Upper lobe of right lung (tissue), 1 donor: ENCODE measurements around the gene MAP3K20. TPM values are rescaled to one million over a fixed set of nuclear protein-coding genes. Genes with fewer than 3 reads are reported as not detected.

Experiments
- ATAC-seq: fragments of 200-7000 bp; cut with Tn5 transposase; one replicate; pipeline ENCODE4 v1.9.1; 2020; ENCODE audit warnings: mild to moderate bottlenecking, moderate library complexity
- DNase-seq: peaks from one replicate; pipeline ENCODE4 v3.0.0-alpha.2; 2020
- H3K27ac ChIP-seq: fragments of 200-600 bp; one replicate; pipeline ENCODE4 v1.8.0; 2022
- H3K27me3 ChIP-seq: fragments of 200-600 bp; one replicate; pipeline ENCODE4 v1.8.0; 2022; ENCODE audit warnings: mild to moderate bottlenecking
- H3K36me3 ChIP-seq: fragments of 200-600 bp; one replicate; pipeline ENCODE4 v1.8.0; 2022
- H3K4me1 ChIP-seq: fragments of 200-600 bp; one replicate; pipeline ENCODE4 v1.8.0; 2022
- H3K4me3 ChIP-seq: fragments of 200-600 bp; one replicate; pipeline ENCODE4 v1.8.0; 2022; ENCODE audit warnings: mild to moderate bottlenecking
- H3K9me3 ChIP-seq: fragments of 200-600 bp; one replicate; pipeline ENCODE4 v1.8.0; 2022
- intact Hi-C: fragments of 100-400 bp; cut with DNase I; formaldehyde crosslinking; loops from one replicate; pipeline ENCODE4 v1.11.0; 2022
- total RNA-seq: library from RNA; stranded (reverse); fragmentation: NEBNext Ultra II Directional; extraction: Animal tissue kit (Norgen Biotek cat#: 25700); gene quantifications from one replicate; pipeline ENCODE4 v1.2.1, GENCODE V29; 2021
- TF ChIP-seq, protein P1 (sequence below): fragments of 200-600 bp; IDR thresholded peaks from one replicate; pipeline ENCODE4 v1.8.0; 2022; ENCODE audit warnings: antibody characterized with exemption
- donor health status: DM: no; HTN: yes; CAD: no; lungs with severe emphysema.

MAP3K20 gene
- total RNA-seq, 1 donor from 2014 or later, result 52.0 TPM

DNA sequence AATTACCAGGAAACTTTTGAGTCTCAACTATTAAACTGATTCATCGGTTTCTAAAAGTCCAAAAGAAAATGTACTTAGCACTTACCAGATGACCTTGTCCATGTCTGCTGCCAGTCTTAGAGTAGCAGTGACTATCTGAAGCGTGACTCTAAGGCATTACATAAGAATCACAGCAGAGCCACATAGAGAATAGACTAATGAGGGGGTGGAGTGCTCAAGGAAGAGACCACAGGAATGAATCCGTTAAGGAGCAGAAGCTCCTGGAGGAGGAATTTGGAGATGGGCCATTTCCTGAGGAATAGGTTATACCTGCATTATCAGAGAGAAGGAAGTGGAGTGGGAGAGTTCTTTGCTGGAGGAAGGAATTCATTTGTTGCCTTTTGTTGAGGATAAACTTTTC is 116.0 kb downstream of the MAP3K20 start:
- TF ChIP-seq, protein P1, sequence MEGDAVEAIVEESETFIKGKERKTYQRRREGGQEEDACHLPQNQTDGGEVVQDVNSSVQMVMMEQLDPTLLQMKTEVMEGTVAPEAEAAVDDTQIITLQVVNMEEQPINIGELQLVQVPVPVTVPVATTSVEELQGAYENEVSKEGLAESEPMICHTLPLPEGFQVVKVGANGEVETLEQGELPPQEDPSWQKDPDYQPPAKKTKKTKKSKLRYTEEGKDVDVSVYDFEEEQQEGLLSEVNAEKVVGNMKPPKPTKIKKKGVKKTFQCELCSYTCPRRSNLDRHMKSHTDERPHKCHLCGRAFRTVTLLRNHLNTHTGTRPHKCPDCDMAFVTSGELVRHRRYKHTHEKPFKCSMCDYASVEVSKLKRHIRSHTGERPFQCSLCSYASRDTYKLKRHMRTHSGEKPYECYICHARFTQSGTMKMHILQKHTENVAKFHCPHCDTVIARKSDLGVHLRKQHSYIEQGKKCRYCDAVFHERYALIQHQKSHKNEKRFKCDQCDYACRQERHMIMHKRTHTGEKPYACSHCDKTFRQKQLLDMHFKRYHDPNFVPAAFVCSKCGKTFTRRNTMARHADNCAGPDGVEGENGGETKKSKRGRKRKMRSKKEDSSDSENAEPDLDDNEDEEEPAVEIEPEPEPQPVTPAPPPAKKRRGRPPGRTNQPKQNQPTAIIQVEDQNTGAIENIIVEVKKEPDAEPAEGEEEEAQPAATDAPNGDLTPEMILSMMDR, result no peak
- peaks cover 9% of the 10 kb centered on the region for H3K4me1 ChIP-seq
- peaks cover 3% of the 10 kb centered on the region for H3K36me3 ChIP-seq
- no peak overlapping the region for H3K4me3 ChIP-seq
- DNase-seq, result no peak
- no peak overlapping the region for H3K27ac ChIP-seq
- intact Hi-C loops, result no loop called here
- no peak for ATAC-seq
- H3K27me3 ChIP-seq, result no peaks in the 10 kb centered on the region
- H3K9me3 ChIP-seq, result no peaks in the 10 kb centered on the region

DNA sequence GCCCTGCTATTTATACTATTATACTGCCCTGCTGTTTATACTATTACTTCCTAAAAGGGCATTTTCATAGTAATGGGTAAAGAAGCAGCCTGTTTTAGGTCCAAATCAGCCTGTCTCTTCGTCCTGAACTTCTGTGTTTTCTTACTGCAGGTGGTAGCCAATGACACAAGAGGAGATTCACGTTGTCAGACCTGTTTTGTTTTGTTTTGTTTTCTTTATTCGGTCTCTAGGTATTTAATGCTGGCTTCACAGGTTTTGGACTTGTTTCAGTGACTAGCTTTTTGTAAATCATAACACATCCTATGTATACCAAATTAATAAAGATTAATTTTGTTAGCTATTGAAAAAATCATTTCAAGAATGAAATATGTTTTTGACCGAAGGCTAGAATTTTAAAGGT is 116.4 kb downstream of the MAP3K20 start:
- intact Hi-C loops, result no loop called here
- H3K4me1 ChIP-seq, result peaks cover 9% of the 10 kb centered on the region
- H3K9me3 ChIP-seq, result no peaks in the 10 kb centered on the region
- H3K27me3 ChIP-seq, result no peaks in the 10 kb centered on the region
- H3K27ac ChIP-seq, result no peak overlapping the region
- DNase-seq (no peak), ATAC-seq (no peak)
- H3K4me3 ChIP-seq, result no peak overlapping the region
- H3K36me3 ChIP-seq, result peaks cover 3% of the 10 kb centered on the region
- TF ChIP-seq, protein P1, result no peak

DNA sequence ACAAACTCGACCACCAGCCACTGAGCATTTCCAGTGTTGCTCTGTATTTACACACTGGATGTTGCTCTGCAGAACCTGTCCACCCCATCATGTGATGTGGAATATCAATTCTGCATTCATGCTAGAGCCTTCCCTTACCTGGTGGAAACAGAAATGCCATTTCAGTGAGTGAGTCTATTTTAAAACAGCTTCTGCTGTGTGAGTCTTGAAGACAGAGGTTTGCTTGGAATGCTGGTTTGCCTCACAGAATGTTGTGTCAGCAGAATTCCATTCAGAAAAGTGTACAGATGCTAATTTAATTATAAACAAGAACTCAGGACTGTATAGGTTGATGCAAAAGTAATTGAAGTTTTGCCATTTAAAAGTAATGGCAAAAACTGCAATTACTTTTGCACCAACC is 118.3 kb downstream of the MAP3K20 start:
- intact Hi-C loops, result no loop called here
- Histone ChIP-seq H3K9me3 (no peaks in the 10 kb centered on the region), H3K27me3 (no peaks in the 10 kb centered on the region), H3K36me3 (peaks cover 13% of the 10 kb centered on the region), H3K4me1 (no peaks in the 10 kb centered on the region), H3K4me3 (no peak overlapping the region), H3K27ac (no peak overlapping the region)
- no peak for ATAC-seq
- TF ChIP-seq, protein P1, result no peak
- DNase-seq, result no peak

DNA sequence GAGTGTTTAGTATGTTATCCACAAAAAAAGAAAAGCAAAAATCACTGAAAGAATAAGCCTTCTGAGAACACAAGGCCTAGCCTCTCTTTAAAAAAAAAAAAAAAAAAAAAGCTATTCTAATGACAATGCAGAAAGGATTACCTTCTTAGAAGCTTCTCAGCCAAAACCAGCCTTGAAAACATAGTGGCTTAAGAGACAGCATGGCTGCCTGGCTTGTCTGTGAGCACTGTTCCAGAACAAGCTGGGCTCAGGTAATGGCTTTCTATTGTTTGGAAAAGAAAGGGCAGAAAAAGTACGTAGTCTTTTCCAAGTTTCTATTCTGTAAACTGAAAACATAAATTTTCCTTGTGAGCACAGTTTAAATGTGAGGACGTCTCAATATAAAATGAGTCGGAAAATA is 119.5 kb downstream of the MAP3K20 start:
- TF ChIP-seq, protein P1, result no peak
- H3K4me1 ChIP-seq, result no peaks in the 10 kb centered on the region
- ATAC-seq, result no peak
- intact Hi-C loops, result no loop called here
- no peak for DNase-seq
- H3K4me3 ChIP-seq, result no peak overlapping the region
- H3K27ac ChIP-seq, result no peak overlapping the region
- no peaks in the 10 kb centered on the region for H3K27me3 ChIP-seq
- H3K36me3 ChIP-seq, result peaks cover 10% of the 10 kb centered on the region
- H3K9me3 ChIP-seq, result no peaks in the 10 kb centered on the region

DNA sequence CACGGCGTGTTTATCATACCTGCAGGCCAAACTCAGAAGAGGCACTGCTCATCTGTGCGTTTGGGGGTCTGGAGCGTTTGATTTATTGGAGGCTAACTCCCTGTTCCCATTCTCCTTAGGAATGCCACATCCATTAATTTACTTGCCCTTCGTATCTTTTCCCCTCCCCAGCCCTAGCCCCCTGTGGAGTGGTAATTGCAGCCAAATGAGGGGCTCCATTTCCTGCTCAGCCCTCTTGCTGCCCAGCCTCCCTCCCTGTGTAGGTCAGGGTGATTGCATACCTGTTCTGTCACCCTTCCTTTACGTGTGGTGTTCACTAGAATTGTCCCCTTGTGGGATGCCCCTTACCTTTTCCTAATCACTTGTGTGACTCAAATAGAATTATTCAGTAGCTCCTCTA is 120.4 kb downstream of the MAP3K20 start:
- ATAC-seq (no peak), DNase-seq (no peak)
- Histone ChIP-seq H3K9me3 (no peaks in the 10 kb centered on the region), H3K27ac (no peak overlapping the region), H3K36me3 (peaks cover 10% of the 10 kb centered on the region), H3K4me1 (no peaks in the 10 kb centered on the region), H3K4me3 (no peak overlapping the region), H3K27me3 (no peaks in the 10 kb centered on the region)
- intact Hi-C loops, result no loop called here
- TF ChIP-seq, protein P1, result no peak

- no peak overlapping the region for H3K4me3 ChIP-seq
- H3K4me1 ChIP-seq, result no peaks in the 10 kb centered on the region
- TF ChIP-seq, protein P1, result no peak
- no peak for DNase-seq
- no peaks in the 10 kb centered on the region for H3K27me3 ChIP-seq
- H3K36me3 ChIP-seq, result peaks cover 10% of the 10 kb centered on the region
- intact Hi-C loops, result no loop called here
- H3K27ac ChIP-seq, result no peak overlapping the region
- H3K9me3 ChIP-seq, result no peaks in the 10 kb centered on the region
- ATAC-seq, result no peak
Measured at GRCh38 chr2:173196638-173197037, 121.0 kb downstream of the MAP3K20 start.
